ENCODE data around the gene SARDH. TPM values are rescaled to one million over a fixed set of nuclear protein-coding genes. Genes with fewer than 3 reads are reported as not detected.
A peak's percentile ranks its signal among the peaks of the same experiment; 100 is the strongest.

The SARDH gene
- total RNA-seq, 3 donors from 2014 or later = 0.23 to 2.1 (median 0.46) TPM

- peaks cover 13% of the 10 kb centered on the region for H3K9me3 ChIP-seq
- no peak overlapping the region for H3K4me3 ChIP-seq
- intact Hi-C loops (cut with DNase I, micrococcal nuclease) = no loop called here
- ATAC-seq (no peak), DNase-seq (peak in 2 of 3 donors; percentile 5 to 19)
- H3K4me1 ChIP-seq (ENCODE audit: low read depth) = no peaks in the 10 kb centered on the region
- H3K36me3 ChIP-seq (ENCODE audit: low read depth) = peaks cover 3% of the 10 kb centered on the region
- TF ChIP-seq, protein P1, sequence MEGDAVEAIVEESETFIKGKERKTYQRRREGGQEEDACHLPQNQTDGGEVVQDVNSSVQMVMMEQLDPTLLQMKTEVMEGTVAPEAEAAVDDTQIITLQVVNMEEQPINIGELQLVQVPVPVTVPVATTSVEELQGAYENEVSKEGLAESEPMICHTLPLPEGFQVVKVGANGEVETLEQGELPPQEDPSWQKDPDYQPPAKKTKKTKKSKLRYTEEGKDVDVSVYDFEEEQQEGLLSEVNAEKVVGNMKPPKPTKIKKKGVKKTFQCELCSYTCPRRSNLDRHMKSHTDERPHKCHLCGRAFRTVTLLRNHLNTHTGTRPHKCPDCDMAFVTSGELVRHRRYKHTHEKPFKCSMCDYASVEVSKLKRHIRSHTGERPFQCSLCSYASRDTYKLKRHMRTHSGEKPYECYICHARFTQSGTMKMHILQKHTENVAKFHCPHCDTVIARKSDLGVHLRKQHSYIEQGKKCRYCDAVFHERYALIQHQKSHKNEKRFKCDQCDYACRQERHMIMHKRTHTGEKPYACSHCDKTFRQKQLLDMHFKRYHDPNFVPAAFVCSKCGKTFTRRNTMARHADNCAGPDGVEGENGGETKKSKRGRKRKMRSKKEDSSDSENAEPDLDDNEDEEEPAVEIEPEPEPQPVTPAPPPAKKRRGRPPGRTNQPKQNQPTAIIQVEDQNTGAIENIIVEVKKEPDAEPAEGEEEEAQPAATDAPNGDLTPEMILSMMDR (IDR thresholded peaks at IDR 0.05) = no peak
Observed at GRCh38 chr9:133777068-133777791, 39.1 kb upstream of the SARDH start.

DNA sequence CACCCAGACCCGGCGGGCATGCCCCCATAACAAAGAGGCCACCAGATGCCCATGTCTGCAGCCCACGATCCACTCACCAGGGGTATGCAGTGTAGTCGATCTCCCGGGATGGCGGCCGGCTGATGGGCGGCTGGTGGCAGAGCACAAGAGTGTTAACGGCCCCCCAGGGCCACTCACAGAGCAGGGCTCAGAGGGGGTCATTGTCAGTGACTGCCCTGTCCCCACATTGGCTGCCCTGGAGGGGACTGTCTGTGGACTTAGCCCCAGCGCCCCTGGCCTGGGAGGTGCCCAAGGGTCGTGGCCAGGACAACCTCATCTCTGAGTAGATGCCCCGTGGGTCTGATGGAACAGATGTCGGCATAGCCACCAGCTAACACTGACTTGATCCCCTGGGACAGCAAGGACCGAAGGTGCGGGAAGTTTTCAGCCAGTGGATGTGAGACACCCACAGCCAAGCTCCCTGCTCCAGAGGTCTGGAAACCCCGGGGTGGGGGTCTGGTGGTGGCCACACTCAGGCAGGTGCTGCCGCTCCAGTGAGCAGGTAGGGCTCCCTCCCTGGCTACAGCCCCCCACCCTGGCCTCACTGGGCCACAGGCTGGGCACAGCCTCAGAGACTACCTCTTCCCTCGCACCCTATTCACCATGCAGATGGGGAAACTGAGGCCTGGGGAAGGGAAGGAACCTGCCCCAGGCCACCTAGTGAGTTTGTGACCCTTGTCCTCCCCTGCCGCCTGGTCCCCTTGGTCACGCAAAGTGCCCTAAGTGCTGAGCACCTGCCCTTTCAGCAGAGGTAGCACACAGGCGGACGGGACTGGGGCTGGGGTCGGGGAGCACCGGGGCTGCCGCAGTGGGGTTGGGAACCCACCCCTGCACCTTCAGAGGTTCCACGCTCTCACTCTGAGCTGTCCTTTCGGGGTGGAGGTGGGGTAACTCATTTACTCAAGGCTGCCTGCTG, 38.1 kb upstream of the SARDH start:
- TF ChIP-seq, protein P1 (IDR thresholded peaks at IDR 0.05) = no peak
- ATAC-seq = no peak
- Histone ChIP-seq H3K36me3 (ENCODE audit: low read depth) (peaks cover 3% of the 10 kb centered on the region), H3K4me3 (no peak overlapping the region), H3K9me3 (peaks cover 13% of the 10 kb centered on the region), H3K4me1 (ENCODE audit: low read depth) (no peaks in the 10 kb centered on the region)
- DNase-seq = peak in 2 of 3 donors; percentile 4 to 36
- intact Hi-C loops (cut with DNase I, micrococcal nuclease) = no loop called here

GRCh38 chr9:133775291-133775690, 37.1 kb upstream of the SARDH start:
- H3K4me3 ChIP-seq = no peak overlapping the region
- H3K9me3 ChIP-seq = peaks cover 13% of the 10 kb centered on the region
- intact Hi-C loops (cut with DNase I, micrococcal nuclease) = no loop called here
- TF ChIP-seq, protein P1 (IDR thresholded peaks at IDR 0.05) = no peak
- H3K36me3 ChIP-seq (ENCODE audit: low read depth) = peaks cover 3% of the 10 kb centered on the region
- DNase-seq (no peak), ATAC-seq (no peak)
- H3K4me1 ChIP-seq (ENCODE audit: low read depth) = no peaks in the 10 kb centered on the region

- DNase-seq (peak in 1 of 3 donors; percentile 37), ATAC-seq (no peak)
- no peaks in the 10 kb centered on the region for H3K4me1 ChIP-seq (ENCODE audit: low read depth)
- H3K4me3 ChIP-seq = no peak overlapping the region
- H3K9me3 ChIP-seq = peaks cover 13% of the 10 kb centered on the region
- TF ChIP-seq, protein P1 (IDR thresholded peaks at IDR 0.05) = no peak
- peaks cover 3% of the 10 kb centered on the region for H3K36me3 ChIP-seq (ENCODE audit: low read depth)
- intact Hi-C loops (cut with DNase I, micrococcal nuclease) = no loop called here
Observed at GRCh38 chr9:133774799-133775198, 36.6 kb upstream of the SARDH start.

GRCh38 chr9:133773889-133774655, 35.9 kb upstream of the SARDH start:
- intact Hi-C loops (cut with DNase I, micrococcal nuclease) = no loop called here
- Histone ChIP-seq H3K36me3 (ENCODE audit: low read depth) (peaks cover 3% of the 10 kb centered on the region), H3K9me3 (peaks cover 13% of the 10 kb centered on the region), H3K4me1 (ENCODE audit: low read depth) (no peaks in the 10 kb centered on the region), H3K4me3 (no peak overlapping the region)
- ATAC-seq (no peak), DNase-seq (peak in 1 of 3 donors; percentile 28)
- TF ChIP-seq, protein P1 (IDR thresholded peaks at IDR 0.05) = no peak
